Spleen (tissue), 11 donors: Measurements from ENCODE around the gene COL17A1. TPM values are rescaled to one million over a fixed set of nuclear protein-coding genes. Genes with fewer than 3 reads are reported as not detected.

Experiments
- DNase-seq: peaks from one replicate; pipeline ENCODE4 v3.0.0-alpha.2; 2020
- H3K27ac ChIP-seq, 8 donors: fragments of 200-600 bp; sonication (generic) in 7 of 8; 1 replicate in 4 of 8; 2 replicates in 4 of 8; pipeline versions ENCODE4 v1.5.0 to v1.8.0; 2016 to 2021; ENCODE audit warnings: inconsistent platforms in 4 of 8, mild to moderate bottlenecking in 4 of 8, moderate library complexity in 1 of 8
- H3K27me3 ChIP-seq, 7 donors: fragments of 200-600 bp; sonication (generic) in 6 of 7; replicated peaks in 1 of 7; 1 replicate in 4 of 7; 2 replicates in 3 of 7; pipeline versions ENCODE4 v1.5.0 to v1.8.0; 2016 to 2021; ENCODE audit warnings: inconsistent platforms in 3 of 7, mild to moderate bottlenecking in 1 of 7
- H3K36me3 ChIP-seq, 6 donors: fragments of 200-600 bp; sonication (generic) in 5 of 6; 1 replicate in 4 of 6; 2 replicates in 2 of 6; pipeline versions ENCODE4 v1.5.0 to v1.8.0; 2016 to 2021; ENCODE audit warnings: inconsistent platforms in 2 of 6
- H3K4me1 ChIP-seq, 6 donors: fragments of 200-600 bp; sonication (generic) in 5 of 6; 1 replicate in 3 of 6; 2 replicates in 3 of 6; pipeline versions ENCODE4 v1.5.0 to v1.8.0; 2016 to 2021; ENCODE audit warnings: inconsistent platforms in 3 of 6
- H3K4me3 ChIP-seq, 8 donors: fragments of 200-600 bp; sonication (generic) in 7 of 8; 1 replicate in 4 of 8; 2 replicates in 4 of 8; pipeline versions ENCODE4 v1.5.0 to v1.8.0; 2016 to 2021; ENCODE audit warnings: inconsistent platforms in 4 of 8, mild to moderate bottlenecking in 4 of 8, moderate library complexity in 2 of 8
- H3K9me3 ChIP-seq, 8 donors: fragments of 200-600 bp; sonication (generic) in 7 of 8; 1 replicate in 4 of 8; 2 replicates in 4 of 8; pipeline versions ENCODE4 v1.5.0 to v1.8.0; 2016 to 2021; ENCODE audit warnings: inconsistent platforms in 4 of 8
- POLR2A ChIP-seq, 3 donors: fragments of 450-650 bp; IDR thresholded peaks; one replicate each; pipeline ENCODE4 v1.5.1; 2017; ENCODE audit warnings: antibody characterized with exemption in 3 of 3, mild to moderate bottlenecking in 1 of 3
- POLR2AphosphoS5 ChIP-seq, 3 donors: sonication (generic); formaldehyde crosslinking; IDR thresholded peaks; one replicate each; pipeline ENCODE4 v1.5.1; 2017; ENCODE audit warnings: antibody characterized with exemption in 3 of 3
- WGBS, 5 donors: extraction: QIAGEN DNeasy Blood & Tissue Kit in 3 of 5; methylation state at CpG; one replicate each; pipeline versions ENCODE4 v1.1.5 to v1.1.7; 2013 to 2018; 5-methylcytosine and 5-hydroxymethylcytosine counted together
- intact Hi-C: fragments of 100-400 bp; cut with DNase I; formaldehyde crosslinking; loops from one replicate; pipeline ENCODE4 v1.15.0; 2023; ENCODE audit warnings: low total_unique reads
- polyA plus RNA-seq, 3 donors: library from polyadenylated mRNA; stranded (reverse); fragments of 200-250 nt; gene quantifications; one replicate each; pipeline ENCODE4 v1.2.1, GENCODE V29; 2013
- total RNA-seq, 7 donors: library from RNA; depleted of rRNA in 3 of 7; stranded (reverse); fragments of >200 nt in 3 of 7; fragmentation: NEBNext Ultra II Directional in 4 of 7; extraction: Animal tissue kit (Norgen Biotek cat#: 25700) in 4 of 7; gene quantifications; one replicate each; pipeline versions ENCODE4 v1.1.0 to v1.2.1, GENCODE V29; 2016 to 2021
- TF ChIP-seq, protein P1 (sequence below), 11 experiments: fragments of 200-600 bp in 7 of 11; fragments of 450-650 bp in 4 of 11; sonication (generic) in 4 of 11; IDR thresholded peaks in 8 of 11; conservative IDR thresholded peaks in 3 of 11; 1 replicate in 7 of 11; 2 replicates in 4 of 11; pipeline versions ENCODE4 v1.4.0 to v1.8.0; 2016 to 2021; ENCODE audit warnings: antibody characterized with exemption in 11 of 11, inconsistent platforms in 4 of 11, mild to moderate bottlenecking in 1 of 11
- donor health status: healthy with polysubstance abuse.
- donor health status: DM: no; HTN: no; CAD: no; lungs with moderate emphysema.
- donor health status: DM: no; HTN: no; CAD: no.
- donor health status: Bipolar disorder and iron deficiency.
- donor health status: healthy.
- donor health status: DM: no; HTN: no; CAD: no.
- donor health status: DM: yes; HTN: yes; CAD: no.

Gene COL17A1
- total and polyA plus RNA-seq, 10 donors: 0.50 to 5.9 (median 1.8) TPM

DNA sequence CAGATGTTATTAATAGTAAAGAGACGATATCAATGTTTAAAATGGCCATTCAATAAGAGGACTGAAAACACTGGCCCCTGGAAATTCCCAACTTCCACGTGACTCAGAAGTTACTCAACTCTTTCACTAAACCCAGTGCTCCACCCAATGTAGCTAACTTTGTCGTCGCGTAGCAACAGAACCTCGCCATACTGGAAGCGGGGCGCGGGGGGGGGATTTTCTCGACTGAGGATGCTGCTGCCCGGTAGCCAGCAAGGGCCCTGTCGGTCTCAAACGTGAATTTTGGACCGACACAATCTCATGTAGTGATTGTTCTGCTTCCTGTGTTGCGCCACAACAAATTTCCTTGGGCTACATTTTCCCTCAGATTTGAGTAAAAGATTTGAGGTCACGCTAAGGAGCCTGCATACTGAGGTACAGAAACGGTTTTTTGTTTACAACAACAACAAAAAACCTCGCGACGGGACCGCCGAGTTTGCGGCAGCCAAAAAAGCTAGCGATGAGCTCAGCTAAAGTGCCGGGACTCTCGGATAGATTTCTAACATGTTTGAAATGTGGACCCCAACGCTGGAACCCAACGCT lies 35.3 kb upstream of the COL17A1 start:
- TF ChIP-seq, protein P1, sequence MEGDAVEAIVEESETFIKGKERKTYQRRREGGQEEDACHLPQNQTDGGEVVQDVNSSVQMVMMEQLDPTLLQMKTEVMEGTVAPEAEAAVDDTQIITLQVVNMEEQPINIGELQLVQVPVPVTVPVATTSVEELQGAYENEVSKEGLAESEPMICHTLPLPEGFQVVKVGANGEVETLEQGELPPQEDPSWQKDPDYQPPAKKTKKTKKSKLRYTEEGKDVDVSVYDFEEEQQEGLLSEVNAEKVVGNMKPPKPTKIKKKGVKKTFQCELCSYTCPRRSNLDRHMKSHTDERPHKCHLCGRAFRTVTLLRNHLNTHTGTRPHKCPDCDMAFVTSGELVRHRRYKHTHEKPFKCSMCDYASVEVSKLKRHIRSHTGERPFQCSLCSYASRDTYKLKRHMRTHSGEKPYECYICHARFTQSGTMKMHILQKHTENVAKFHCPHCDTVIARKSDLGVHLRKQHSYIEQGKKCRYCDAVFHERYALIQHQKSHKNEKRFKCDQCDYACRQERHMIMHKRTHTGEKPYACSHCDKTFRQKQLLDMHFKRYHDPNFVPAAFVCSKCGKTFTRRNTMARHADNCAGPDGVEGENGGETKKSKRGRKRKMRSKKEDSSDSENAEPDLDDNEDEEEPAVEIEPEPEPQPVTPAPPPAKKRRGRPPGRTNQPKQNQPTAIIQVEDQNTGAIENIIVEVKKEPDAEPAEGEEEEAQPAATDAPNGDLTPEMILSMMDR (IDR thresholded peaks at IDR 0.05 in 8 of 11, conservative IDR thresholded peaks at IDR 0.05 in 3 of 11): no peak
- TF ChIP-seq POLR2AphosphoS5 (IDR thresholded peaks at IDR 0.05): peak in 1 of 3 donors; percentile 34
- intact Hi-C loops: loop anchor here (10.0 kb wide), 2 partner anchors 156 to 206 kb away; partner anchors contain the start of genes SLK and STN1
- Histone ChIP-seq H3K4me3 (peak overlapping the region; percentile 52 to 81 (median 68)), H3K9me3 (no peaks in the 10 kb centered on the region), H3K27ac (peak overlapping the region; percentile 96 to 100 (median 98)), H3K36me3 (peaks cover 0 to 14% (median 6%) of the 10 kb centered on the region in 6 donors), H3K4me1 (peaks cover 6 to 31% (median 20%) of the 10 kb centered on the region in 6 donors), H3K27me3 (no peaks in the 10 kb centered on the region)
- WGBS, 5 donors: 0 to 1% (median 0%) methylated on average over 25 to 28 of the region's 28 CpGs
- DNase-seq: peak; percentile 93

DNA sequence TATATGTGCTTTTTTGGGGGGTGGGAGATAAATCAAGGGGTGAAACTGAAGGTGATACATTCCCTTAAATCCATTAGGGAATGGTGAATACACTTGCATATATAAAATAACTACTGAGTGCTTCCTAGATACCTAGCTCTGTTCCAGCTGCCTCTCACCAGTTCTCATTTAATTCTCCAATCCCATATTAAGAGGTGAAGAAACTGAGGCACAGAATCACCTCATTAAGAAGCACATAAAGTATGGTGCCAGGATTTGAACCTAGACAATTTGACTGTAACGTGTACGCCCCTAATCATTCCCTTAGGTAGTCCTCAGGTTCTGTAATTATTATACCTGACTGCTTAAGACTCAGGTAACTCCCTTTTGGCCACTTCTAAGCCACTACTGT lies 34.8 kb upstream of the COL17A1 start:
- TF ChIP-seq, protein P1 (IDR thresholded peaks at IDR 0.05 in 8 of 11, conservative IDR thresholded peaks at IDR 0.05 in 3 of 11): no peak
- TF ChIP-seq POLR2AphosphoS5 (IDR thresholded peaks at IDR 0.05) (no peak), POLR2A (IDR thresholded peaks at IDR 0.05) (no peak)
- intact Hi-C loops: loop anchor here (10.0 kb wide), 2 partner anchors 156 to 206 kb away; partner anchors contain the start of genes SLK and STN1
- peak overlapping the region; percentile 96 to 100 (median 98) for H3K27ac ChIP-seq
- H3K36me3 ChIP-seq: peaks cover 0 to 9% (median 5%) of the 10 kb centered on the region in 6 donors
- no peaks in the 10 kb centered on the region for H3K9me3 ChIP-seq
- H3K4me3 ChIP-seq: peak overlapping the region in 7 of 8 donors; percentile 52 to 81 (median 71)
- H3K4me1 ChIP-seq: peaks cover 6 to 31% (median 20%) of the 10 kb centered on the region in 6 donors
- no peak for DNase-seq
- H3K27me3 ChIP-seq: no peaks in the 10 kb centered on the region
- 32 to 60% (median 47%) methylated on average over 2 of the region's 2 CpGs for WGBS, 5 donors

DNA sequence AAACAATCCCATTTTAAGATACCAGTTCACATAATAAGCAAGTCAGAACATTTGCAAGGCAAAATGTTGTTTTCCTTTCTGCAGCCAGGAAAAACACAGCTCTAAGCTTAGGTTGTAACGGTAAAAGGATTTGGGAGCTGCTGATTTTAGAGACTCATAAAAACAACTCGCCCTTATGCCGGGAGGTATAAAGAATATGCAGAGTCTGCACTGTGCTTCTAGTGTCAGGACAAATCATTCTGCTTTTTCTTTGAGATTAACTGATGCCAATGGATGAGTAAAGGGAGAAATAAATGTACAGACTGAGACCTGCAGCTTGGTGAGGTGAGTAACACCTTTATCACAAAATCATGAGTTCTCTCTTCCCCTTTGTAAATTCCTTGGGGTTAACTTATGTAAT lies 34.3 kb upstream of the COL17A1 start:
- Histone ChIP-seq H3K4me3 (no peak overlapping the region), H3K9me3 (no peaks in the 10 kb centered on the region), H3K27ac (peak overlapping the region in 7 of 8 donors; percentile 96 to 100 (median 98)), H3K27me3 (no peaks in the 10 kb centered on the region), H3K4me1 (peaks cover 6 to 31% (median 20%) of the 10 kb centered on the region in 6 donors), H3K36me3 (peaks cover 0 to 5% (median 1%) of the 10 kb centered on the region in 6 donors)
- 82 to 96% (median 93%) methylated on average over 3 of the region's 3 CpGs for WGBS, 5 donors
- intact Hi-C loops: loop anchor here (10.0 kb wide), 2 partner anchors 155 to 205 kb away; partner anchors contain the start of genes SLK and STN1
- no peak for TF ChIP-seq POLR2AphosphoS5 (IDR thresholded peaks at IDR 0.05)
- TF ChIP-seq, protein P1 (IDR thresholded peaks at IDR 0.05 in 8 of 11, conservative IDR thresholded peaks at IDR 0.05 in 3 of 11): no peak
- TF ChIP-seq POLR2A (IDR thresholded peaks at IDR 0.05): no peak
- DNase-seq: no peak

DNA sequence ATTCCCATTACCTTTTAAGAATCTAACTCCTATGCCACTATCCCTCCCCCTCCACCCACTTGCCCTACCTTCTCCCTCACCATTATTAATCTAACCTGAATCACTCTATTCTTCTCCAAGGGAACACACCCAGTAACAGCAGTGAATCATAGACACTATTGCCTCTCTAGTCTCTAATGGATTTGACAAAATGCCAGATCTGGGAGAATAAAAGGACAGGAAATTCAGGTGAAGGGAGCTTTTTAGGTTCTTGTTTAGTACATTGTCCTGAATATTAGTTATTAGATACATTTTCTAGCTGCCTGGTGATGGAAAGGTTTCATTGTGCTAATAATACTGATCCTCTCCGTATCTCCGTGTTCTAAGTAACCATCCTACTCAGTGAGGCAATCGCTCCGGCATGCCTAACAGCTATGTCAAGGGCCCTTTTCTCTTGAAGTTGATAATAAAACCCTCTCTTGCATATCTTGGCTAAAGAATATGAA lies 32.2 kb upstream of the COL17A1 start:
- Histone ChIP-seq H3K36me3 (no peaks in the 10 kb centered on the region), H3K4me3 (no peak overlapping the region), H3K4me1 (peaks cover 6 to 19% (median 12%) of the 10 kb centered on the region in 6 donors), H3K9me3 (no peaks in the 10 kb centered on the region), H3K27me3 (no peaks in the 10 kb centered on the region), H3K27ac (no peak overlapping the region)
- intact Hi-C loops: no loop called here
- TF ChIP-seq, protein P1 (IDR thresholded peaks at IDR 0.05 in 8 of 11, conservative IDR thresholded peaks at IDR 0.05 in 3 of 11): no peak
- TF ChIP-seq POLR2A (IDR thresholded peaks at IDR 0.05) (no peak), POLR2AphosphoS5 (IDR thresholded peaks at IDR 0.05) (no peak)
- no peak for DNase-seq
- WGBS, 5 donors: 93 to 99% (median 97%) methylated on average over 4 of the region's 4 CpGs
